ENCODE measurements around the gene PIGL.

DNA sequence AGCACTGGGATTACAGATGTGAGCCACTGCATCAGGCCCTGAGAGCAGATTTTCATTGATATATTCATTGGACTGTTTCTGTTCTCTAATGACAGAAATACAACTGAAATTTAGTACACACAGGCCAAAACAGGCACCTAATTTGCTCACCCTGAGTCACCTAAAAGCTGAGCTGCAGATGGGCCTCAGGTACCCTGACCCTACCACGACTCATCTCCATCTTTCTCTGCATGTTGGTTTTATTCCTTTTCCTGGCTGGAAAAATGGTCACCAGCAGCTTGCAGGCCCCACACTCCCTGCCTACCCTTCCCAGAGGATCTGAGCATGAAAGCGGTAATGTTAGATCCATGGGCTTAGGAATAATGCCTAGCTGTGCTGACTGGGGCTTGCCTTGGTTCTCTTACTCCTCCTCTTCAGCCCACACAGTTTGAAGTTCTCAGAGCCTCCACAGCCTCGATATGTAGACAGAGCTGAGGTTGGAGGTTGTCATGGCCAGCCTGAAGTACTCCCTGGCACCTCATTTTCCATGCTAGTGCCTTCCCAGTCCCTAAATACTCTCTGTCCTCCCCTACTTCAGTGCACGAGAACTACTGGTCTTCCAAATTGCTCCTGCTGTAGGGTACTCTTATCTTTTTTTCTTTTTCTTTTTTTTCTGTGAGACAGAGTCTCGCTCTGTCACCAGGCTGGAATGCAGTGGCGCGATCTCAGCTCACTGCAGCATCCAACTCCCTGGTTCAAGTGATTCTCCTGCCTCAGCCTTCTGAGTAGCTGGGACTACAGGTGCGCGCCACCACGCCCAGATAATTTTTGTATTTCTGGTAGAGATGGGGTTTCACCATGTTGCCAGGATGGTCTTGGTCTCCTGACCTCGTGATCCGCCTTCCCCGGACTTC, 85.2 kb downstream of the PIGL start:
- no peak for TF ChIP-seq ERG (CRISPR knock-in tag; IDR thresholded peaks at IDR 0.05)
- TF ChIP-seq JUN (CRISPR knock-in tag; IDR thresholded peaks at IDR 0.05): no peak
- no peak for TF ChIP-seq NR3C1 (CRISPR knock-in tag; conservative IDR thresholded peaks at IDR 0.05; ENCODE audit: low read depth)
- TF ChIP-seq CREB1 (CRISPR knock-in tag; IDR thresholded peaks at IDR 0.05): no peak
- no peak for TF ChIP-seq IRF1 (CRISPR knock-in tag; IDR thresholded peaks at IDR 0.05)
- TF ChIP-seq CTCF (IDR thresholded peaks at IDR 0.05): no peak
- no peak for TF ChIP-seq MAX (CRISPR knock-in tag; IDR thresholded peaks at IDR 0.05)
- TF ChIP-seq ATF1 (CRISPR knock-in tag; IDR thresholded peaks at IDR 0.05): no peak
- TF ChIP-seq E2F1 (CRISPR knock-in tag; IDR thresholded peaks at IDR 0.05): no peak
- TF ChIP-seq OVOL2 (CRISPR knock-in tag; IDR thresholded peaks at IDR 0.05; ENCODE audit: borderline replicate concordance): no peak
- TF ChIP-seq PRRX2 (CRISPR knock-in tag; IDR thresholded peaks at IDR 0.05): no peak

All from WTC11 (cell line).